Natural killer cell (primary cell): ENCODE measurements around the gene RMDN3. TPM values are rescaled to one million over a fixed set of nuclear protein-coding genes. Genes with fewer than 3 reads are reported as not detected.

ENCODE experiments used
- ATAC-seq, 3 donors: fragments of 150-1000 bp in 2 of 3; fragments of 200-7000 bp in 1 of 3; cut with Tn5 transposase; 1 replicate in 1 of 3; 2 replicates in 2 of 3; pipeline ENCODE4 v1.10.0; 2021; ENCODE audit warnings: mild to moderate bottlenecking in 2 of 3, moderate library complexity in 2 of 3
- DNase-seq, 2 donors: peaks; one replicate each; pipeline versions ENCODE4 v3.0.0 to v3.0.0-alpha.2; 2013 to 2021; ENCODE audit warnings: mixed read lengths in 1 of 2
- H3K27ac ChIP-seq: one replicate; pipeline ENCODE4 v1.5.1; 2013; ENCODE audit warnings: mild to moderate bottlenecking, low read length
- H3K27me3 ChIP-seq: one replicate; pipeline ENCODE4 v1.6.1; 2013; ENCODE audit warnings: low read length; ENCODE audit not compliant: control insufficient read depth, insufficient read depth
- H3K36me3 ChIP-seq: one replicate; pipeline ENCODE4 v1.6.1; 2013; ENCODE audit warnings: low read length; ENCODE audit not compliant: control insufficient read depth, insufficient read depth
- H3K4me1 ChIP-seq: one replicate; pipeline ENCODE4 v1.6.1; 2013; ENCODE audit warnings: low read length; ENCODE audit not compliant: control insufficient read depth, insufficient read depth
- H3K4me3 ChIP-seq: one replicate; pipeline ENCODE4 v1.5.1; 2013; ENCODE audit warnings: low read length
- H3K9me3 ChIP-seq: one replicate; pipeline ENCODE4 v1.6.1; 2013; ENCODE audit warnings: low read length; ENCODE audit not compliant: control insufficient read depth, insufficient read depth
- H3K27ac Mint-ChIP-seq, 2 donors: one replicate each; pipeline ENCODE4 v1.8.0; 2022; ENCODE audit warnings: mild to moderate bottlenecking in 2 of 2, mixed read lengths in 2 of 2, moderate library complexity in 1 of 2
- H3K27me3 Mint-ChIP-seq, 2 donors: one replicate each; pipeline ENCODE4 v1.8.0; 2022; ENCODE audit warnings: low read depth in 2 of 2, mixed read lengths in 2 of 2
- H3K36me3 Mint-ChIP-seq: one replicate; pipeline ENCODE4 v1.8.0; 2022; ENCODE audit warnings: mixed read lengths
- H3K4me1 Mint-ChIP-seq, 2 donors: one replicate each; pipeline ENCODE4 v1.8.0; 2022; ENCODE audit warnings: mixed read lengths in 2 of 2
- H3K4me3 Mint-ChIP-seq: one replicate; pipeline ENCODE4 v1.8.0; 2022; ENCODE audit warnings: mild to moderate bottlenecking, moderate library complexity, mixed read lengths
- H3K9me3 Mint-ChIP-seq, 2 donors: one replicate each; pipeline ENCODE4 v1.8.0; 2022; ENCODE audit warnings: mixed read lengths in 2 of 2
- CTCF ChIP-seq: fragments of 200-600 bp; IDR thresholded peaks from one replicate; pipeline ENCODE4 v1.8.0; 2022; ENCODE audit warnings: antibody characterized with exemption
- WGBS: methylation state at CpG from one replicate; pipeline ENCODE4 v1.1.7; 2013; ENCODE audit warnings: missing lambda C conversion rate; ENCODE audit not compliant: insufficient coverage; 5-methylcytosine and 5-hydroxymethylcytosine counted together
- intact Hi-C: fragments of 100-400 bp; cut with micrococcal nuclease; formaldehyde crosslinking; loops from one replicate; pipeline ENCODE4 v1.14.2; 2022
- total RNA-seq, 4 donors: library from RNA; stranded (reverse); fragments of 120-200 nt in 1 of 4; gene quantifications; one replicate each; pipeline versions ENCODE4 v1.2.3 to v1.2.4, GENCODE V29; 2013 to 2022

Gene RMDN3
- total RNA-seq, 3 donors from 2014 or later (not counting 1 experiment from before 2014, with no cell fraction given) = 52.8 to 82.3 (median 72.0) TPM

GRCh38 chr15:40736575-40736974 is 18.5 kb downstream of the RMDN3 start:
- Mint-ChIP-seq H3K27ac (no peak overlapping the region), H3K27me3 (no peaks in the 10 kb centered on the region), H3K36me3 (peaks cover under 1% of the 10 kb centered on the region), H3K4me3 (no peak overlapping the region), H3K9me3 (no peaks in the 10 kb centered on the region), H3K4me1 (no peaks in the 10 kb centered on the region)
- H3K4me1 ChIP-seq = no peaks in the 10 kb centered on the region
- no peak for DNase-seq
- no peak overlapping the region for H3K27ac ChIP-seq
- intact Hi-C loops = no loop called here
- H3K9me3 ChIP-seq = no peaks in the 10 kb centered on the region
- H3K36me3 ChIP-seq = peaks cover 60% of the 10 kb centered on the region
- no peaks in the 10 kb centered on the region for H3K27me3 ChIP-seq
- no peak for ATAC-seq
- WGBS = 94% methylated on average over 4 of the region's 4 CpGs
- H3K4me3 ChIP-seq = no peak overlapping the region
- TF ChIP-seq CTCF = no peak

GRCh38 chr15:40731034-40731433 is 24.0 kb downstream of the RMDN3 start:
- no peaks in the 10 kb centered on the region for H3K9me3 ChIP-seq
- Mint-ChIP-seq H3K27me3 (no peaks in the 10 kb centered on the region), H3K9me3 (no peaks in the 10 kb centered on the region), H3K4me1 (no peaks in the 10 kb centered on the region), H3K27ac (no peak overlapping the region), H3K36me3 (peaks cover 6% of the 10 kb centered on the region), H3K4me3 (no peak overlapping the region)
- H3K36me3 ChIP-seq = peaks cover 22% of the 10 kb centered on the region
- no peak overlapping the region for H3K4me3 ChIP-seq
- intact Hi-C loops = no loop called here
- no peaks in the 10 kb centered on the region for H3K27me3 ChIP-seq
- no peak overlapping the region for H3K27ac ChIP-seq
- DNase-seq (no peak), ATAC-seq (no peak)
- no peaks in the 10 kb centered on the region for H3K4me1 ChIP-seq
- 96% methylated on average over 3 of the region's 3 CpGs for WGBS
- TF ChIP-seq CTCF = no peak

- Mint-ChIP-seq H3K27ac (no peak overlapping the region), H3K36me3 (no peaks in the 10 kb centered on the region)
Measured at GRCh38 chr15:40723919-40724318, 31.1 kb downstream of the RMDN3 start.

More at GRCh38 chr15:40723919-40724318, 31.1 kb downstream of the RMDN3 start:
- no CpG with 5 or more reads among the region's 2 CpGs for WGBS
- H3K27me3 ChIP-seq = no peaks in the 10 kb centered on the region
- H3K36me3 ChIP-seq = no peaks in the 10 kb centered on the region
- DNase-seq (no peak), ATAC-seq (no peak)
- H3K9me3 ChIP-seq = no peaks in the 10 kb centered on the region
- Mint-ChIP-seq H3K9me3 (no peaks in the 10 kb centered on the region), H3K27me3 (no peaks in the 10 kb centered on the region), H3K4me3 (no peak overlapping the region), H3K4me1 (no peaks in the 10 kb centered on the region)
- TF ChIP-seq CTCF = no peak
- no peak overlapping the region for H3K27ac ChIP-seq
- no peaks in the 10 kb centered on the region for H3K4me1 ChIP-seq
- no peak overlapping the region for H3K4me3 ChIP-seq
- intact Hi-C loops = no loop called here
